GM18505 (cell line): Measurements from ENCODE around the gene PLCB4.
"Not testable (repeated sequence)": the region's sequence is repeated elsewhere in the genome, so short reads cannot be mapped to it uniquely, and the experiment has no call there.

Experiments used
- ATAC-seq: cut with Tn5 transposase; IDR thresholded peaks from one replicate; pipeline ENCODE4 v1.9.1; 2021; ENCODE audit not compliant: unreplicated experiment
- POLR2A ChIP-seq: IDR thresholded peaks from 4 replicates; pipeline ENCODE4 v1.6.1; 2011; ENCODE audit warnings: borderline replicate concordance; ENCODE audit not compliant: insufficient read depth, insufficient read length; ENCODE audit errors: extremely low read depth

The PLCB4 gene

DNA sequence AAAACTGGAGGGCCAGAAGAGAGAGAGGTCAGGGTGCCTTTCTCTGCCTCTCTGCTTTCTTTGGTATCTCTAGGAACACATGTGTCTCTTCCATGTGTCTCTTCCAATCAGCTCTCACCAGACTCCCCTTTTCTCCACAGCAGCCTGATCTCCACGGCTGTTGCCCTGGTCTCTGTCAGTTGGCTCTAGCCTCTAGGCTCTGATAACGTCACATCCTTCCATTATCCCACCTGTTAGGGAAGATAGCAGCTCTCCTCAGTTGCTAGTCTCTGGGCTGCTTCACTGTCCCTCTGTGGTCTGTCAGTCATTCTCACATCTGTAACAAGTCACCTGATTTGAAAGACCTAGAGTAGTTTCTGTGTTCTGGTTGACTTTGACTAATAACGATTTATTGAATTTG lies 80.2 kb downstream of the PLCB4 start:
- no peak for TF ChIP-seq POLR2A
- no peak for ATAC-seq

DNA sequence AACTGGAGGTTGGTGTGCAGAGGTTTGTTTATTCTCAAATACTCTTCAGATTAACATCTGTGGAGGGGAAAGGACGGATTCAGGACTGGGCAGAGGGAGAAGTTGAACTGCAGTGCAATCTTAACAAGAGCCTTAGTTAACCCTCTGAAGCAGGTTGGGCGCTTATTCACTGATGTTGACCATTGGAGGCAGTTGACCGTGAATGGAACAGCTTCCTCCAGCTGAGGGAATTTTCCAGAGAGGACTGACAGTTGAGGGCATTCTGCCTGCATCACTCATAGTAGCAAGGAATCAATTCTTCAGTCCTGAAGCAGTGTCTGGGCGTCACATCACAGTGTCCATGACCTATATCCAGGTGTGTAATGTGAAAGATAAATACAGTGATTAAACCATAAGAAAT lies 80.9 kb downstream of the PLCB4 start:
- no peak for TF ChIP-seq POLR2A
- ATAC-seq = no peak

DNA sequence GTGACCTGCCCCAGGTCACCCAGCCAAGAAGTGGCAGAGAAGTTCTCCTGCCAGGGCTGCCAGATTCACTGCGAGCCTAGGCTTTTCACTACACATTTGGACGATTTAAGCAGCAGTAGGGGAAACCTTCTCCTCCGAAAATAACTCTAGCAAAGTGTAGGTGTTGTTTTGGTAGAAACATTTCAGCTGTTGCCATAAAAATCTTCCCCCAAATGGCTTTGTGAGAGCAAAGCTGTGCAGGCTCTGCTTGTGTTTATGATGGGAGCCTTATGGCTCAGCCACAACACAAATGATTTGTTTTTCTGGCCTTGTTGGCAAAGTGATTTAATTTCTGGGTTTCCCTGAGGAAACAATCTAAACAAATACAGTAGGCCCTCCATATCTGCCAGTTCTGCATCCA lies 81.8 kb downstream of the PLCB4 start:
- ATAC-seq = no peak
- TF ChIP-seq POLR2A = no peak

DNA sequence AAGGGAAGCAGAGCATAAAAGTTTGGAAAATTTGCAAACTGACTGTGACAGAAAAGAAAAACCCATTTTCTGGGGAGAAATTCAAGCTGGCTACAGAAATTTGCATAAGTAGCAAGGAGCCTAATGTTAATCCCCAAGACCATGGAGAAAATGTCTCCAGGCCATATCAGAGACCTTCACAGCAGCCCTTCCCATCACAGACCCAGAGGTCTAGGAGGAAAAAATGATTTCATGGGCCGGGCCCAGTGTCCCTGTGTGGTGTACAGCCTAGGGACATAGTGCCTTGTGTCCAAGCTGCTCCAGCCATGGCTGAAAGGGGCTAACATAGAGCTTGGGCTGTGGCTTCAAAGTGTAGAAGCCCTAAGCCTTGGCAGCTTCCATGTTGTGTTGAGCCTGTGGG lies 83.3 kb downstream of the PLCB4 start:
- ATAC-seq = not testable (repeated sequence)

DNA sequence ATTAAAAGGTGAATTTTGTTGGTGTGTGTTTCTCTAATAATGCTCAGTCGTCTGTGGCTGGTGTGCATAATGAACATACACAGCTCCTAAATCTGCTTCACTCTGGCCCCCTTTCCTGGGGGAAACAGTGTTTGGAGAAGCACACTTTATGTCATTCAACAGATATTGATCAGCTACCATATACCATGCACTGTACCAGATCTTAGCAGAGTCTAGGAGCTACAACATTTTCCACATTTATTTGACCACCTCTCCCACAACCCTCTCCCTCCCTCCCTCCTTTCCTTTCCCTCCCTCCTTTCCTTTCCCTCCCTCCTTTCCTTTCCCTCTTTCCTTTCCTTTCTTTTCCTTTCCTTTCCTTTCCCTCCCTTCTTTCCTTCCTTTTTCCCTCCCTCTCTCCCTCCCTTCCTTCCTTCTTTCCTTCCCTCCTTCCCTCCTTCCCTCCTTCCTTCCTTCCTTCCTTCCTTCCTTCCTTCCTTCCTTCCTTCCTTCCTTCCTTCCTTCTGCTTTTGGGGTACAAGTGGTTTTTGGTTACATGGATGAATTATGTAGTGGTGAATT lies 85.7 kb downstream of the PLCB4 start:
- TF ChIP-seq POLR2A = no peak
- no peak for ATAC-seq

DNA sequence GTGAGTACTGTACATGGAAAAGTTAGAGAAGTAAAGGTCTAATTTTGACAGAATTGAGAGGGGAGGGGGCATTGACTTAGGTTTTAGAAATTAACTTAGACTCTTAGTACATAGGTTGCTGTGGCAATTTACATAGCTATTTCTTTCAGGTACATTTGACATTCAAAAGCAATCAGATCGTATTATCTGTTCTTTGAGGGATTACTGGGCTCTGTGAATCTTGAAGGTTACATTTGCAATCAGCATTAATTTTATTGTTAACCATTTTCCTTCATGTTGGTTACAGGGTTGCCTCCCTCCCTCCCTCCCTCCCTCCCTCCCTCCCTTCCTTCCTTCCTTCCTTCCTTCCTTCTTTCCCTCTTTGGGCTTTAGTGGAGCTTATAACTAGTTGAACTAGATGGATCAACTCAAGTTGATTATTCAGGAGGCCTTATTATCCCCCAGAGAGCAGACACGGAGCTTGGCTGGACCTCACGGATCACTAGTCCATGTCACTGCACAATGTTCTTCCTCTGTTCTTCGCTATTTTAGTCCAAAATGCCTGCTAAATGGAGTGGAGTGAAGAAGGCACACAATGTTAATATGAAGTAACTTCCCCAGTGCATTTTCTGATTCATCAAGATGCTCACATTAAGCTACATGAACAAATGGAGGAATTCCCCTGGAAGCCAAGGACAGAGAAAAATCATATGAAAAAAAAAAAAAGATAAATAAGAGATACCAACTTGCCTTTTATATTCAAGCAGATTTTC lies 87.8 kb downstream of the PLCB4 start:
- ATAC-seq = no peak
- no peak for TF ChIP-seq POLR2A

DNA sequence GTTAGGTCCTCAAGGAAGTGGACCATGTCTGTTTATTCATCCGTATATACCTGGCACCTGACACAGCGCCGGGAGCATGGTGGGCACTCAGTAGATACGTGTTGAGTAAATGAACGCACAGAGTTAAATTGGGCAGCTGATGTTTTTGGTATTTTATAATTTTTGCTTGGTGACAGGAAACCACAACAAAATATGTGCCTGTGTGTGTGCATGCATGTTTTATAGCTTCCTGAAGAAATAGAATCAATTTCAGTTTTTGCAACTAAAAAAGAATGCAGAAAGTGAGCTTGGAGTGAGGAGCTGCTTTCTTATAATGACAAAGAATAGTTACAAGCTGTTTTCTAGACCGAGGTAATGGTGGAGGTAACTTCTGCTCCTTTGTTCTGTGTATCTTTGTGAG lies 91.4 kb downstream of the PLCB4 start:
- TF ChIP-seq POLR2A = no peak
- ATAC-seq = no peak

DNA sequence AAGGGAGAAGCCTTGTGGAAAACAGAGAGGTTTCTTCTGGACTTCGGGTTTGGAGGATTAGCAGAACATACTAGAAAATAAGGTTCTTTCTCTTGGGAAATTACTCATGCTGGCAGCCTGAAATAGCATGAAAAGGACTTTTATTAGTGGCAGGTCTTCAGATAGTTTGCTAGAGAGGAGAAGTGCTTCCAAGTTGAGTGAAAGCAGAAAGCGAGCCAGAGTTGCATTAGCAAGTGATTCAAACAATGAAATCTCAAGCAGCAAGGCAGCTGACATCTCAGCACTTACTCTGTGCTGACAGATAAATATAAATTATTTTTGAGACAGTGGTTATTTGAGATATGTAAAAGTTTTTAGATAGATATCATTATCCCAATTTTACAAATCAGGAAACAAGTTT lies 91.9 kb downstream of the PLCB4 start:
- TF ChIP-seq POLR2A = no peak
- ATAC-seq = no peak

DNA sequence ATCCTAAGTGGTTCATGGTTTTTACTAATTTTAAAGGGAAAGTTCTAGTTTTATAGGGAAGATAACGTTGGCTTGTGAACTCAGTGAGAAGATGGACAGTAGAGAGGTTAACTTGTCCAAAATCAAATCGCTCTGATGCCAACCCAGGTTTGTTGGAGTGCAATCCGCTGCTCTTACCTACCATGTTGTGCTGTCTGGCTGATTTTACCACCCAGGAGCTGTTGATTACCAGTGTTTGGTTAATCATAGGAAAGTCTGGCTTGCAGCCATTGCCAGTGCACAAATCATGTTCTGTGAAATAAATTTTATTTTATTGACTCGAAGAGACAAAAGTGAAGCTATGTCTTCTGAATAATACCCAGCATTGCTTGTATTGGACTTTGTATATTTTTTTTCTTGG lies 92.4 kb downstream of the PLCB4 start:
- TF ChIP-seq POLR2A = no peak

DNA sequence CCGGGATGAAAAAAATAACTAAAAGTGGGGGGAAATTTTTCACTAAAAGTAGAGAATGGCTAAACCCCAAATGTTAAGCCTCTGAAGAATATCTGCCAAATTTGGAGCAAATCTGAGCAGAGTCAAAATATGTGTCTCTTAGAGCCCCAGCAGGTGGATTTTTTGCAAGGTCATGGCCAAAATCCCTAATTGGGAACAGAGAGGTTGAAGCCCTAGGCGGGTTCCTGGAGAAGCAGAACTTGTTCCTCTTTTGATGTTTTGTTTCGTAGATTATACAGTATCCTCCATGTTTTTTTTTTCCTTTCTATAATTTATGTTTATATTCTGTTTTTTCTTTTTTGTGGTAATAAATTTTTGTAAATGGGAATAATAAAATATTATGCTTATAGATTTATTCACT lies 94.4 kb downstream of the PLCB4 start:
- ATAC-seq = no peak
- no peak for TF ChIP-seq POLR2A

More for the DNA sequence above, 92.4 kb downstream of the PLCB4 start:
- no peak for ATAC-seq

DNA sequence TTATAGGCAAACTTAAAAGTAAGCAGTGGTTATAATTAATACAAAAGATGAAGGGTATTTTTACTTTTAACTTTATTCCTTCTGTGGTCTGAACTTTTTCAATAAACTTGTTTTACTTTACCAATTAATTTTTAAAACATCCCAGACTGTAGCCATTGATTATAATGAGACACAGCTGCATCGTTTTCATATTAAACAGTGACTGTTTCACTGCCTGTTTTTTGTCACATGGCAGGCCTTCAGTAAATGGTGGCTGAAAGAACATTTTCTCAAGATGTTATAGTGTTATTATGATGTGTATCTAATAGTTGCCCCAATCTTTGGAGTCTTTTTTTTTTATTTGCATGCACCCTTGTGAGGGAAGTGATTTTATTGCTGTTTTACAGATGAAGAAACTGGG lies 95.1 kb downstream of the PLCB4 start:
- ATAC-seq = no peak
- no peak for TF ChIP-seq POLR2A

DNA sequence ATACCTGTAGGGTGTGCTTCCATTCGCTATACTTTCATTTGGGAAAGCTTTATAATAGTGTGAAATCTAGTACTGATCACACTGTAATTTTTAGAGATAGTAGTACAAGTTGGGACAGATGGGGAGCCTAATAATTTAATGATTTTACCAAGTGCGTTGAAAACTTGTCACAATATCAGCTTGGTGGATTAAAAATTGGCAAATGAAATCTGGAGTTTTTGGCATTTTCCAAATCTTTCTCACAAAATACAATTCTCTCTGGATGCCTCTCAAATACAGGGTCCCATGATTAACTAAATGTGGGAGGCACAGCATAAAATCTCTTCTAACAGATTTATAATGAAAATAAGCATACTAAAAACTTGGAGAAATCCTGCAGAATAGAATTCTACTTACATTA lies 96.4 kb downstream of the PLCB4 start:
- ATAC-seq = no peak
- TF ChIP-seq POLR2A = no peak

DNA sequence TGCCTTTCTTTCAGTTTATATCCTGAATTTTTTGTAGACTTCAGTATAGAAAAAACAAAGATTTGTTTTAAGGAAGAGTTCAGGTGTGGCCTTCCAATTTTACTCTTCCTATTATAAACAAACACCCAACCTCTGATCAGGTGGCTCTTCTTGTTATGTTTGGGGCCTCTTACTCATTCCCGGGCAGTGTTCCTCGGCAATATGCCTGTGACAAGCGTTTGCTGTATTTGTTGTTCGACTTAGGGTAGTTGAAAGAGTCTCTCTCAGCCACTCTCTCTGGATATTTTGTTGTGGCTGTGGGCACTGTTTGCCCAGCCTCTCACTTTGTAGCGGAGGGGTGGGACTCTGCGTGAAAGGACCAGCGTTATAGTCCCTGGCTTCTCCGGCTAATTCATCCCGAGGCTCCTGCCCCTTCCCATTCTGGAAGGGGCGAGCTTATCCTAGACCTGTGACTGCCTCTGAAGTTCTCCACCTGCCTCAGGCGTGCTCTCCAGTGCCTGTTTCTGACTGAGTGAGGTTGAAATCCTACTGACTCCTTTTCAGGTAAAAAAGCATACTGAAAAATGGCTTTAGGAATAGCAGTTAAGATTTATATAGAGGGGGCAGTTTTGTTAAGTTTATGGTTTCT lies 97.4 kb downstream of the PLCB4 start:
- no peak for TF ChIP-seq POLR2A
- ATAC-seq = no peak

DNA sequence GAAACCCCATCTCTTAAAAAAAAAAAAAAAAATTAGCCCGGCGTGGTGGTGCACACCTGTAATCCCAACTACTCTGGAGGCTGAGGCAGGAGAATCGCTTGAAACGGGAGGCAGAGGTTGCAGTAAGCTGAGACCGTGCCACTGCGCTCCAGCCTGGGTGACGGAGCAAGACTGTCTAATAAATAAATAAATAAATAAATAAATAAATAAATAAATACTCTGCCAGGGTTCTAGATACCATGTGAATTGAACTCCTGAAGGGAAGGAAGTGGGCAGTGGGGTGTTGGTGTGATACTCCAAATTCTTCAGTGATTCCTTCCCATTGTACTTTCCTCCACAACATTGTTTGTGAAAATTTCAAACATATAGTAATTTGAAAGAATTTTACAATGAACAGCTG lies 100.5 kb downstream of the PLCB4 start:
- TF ChIP-seq POLR2A = no peak
- no peak for ATAC-seq

DNA sequence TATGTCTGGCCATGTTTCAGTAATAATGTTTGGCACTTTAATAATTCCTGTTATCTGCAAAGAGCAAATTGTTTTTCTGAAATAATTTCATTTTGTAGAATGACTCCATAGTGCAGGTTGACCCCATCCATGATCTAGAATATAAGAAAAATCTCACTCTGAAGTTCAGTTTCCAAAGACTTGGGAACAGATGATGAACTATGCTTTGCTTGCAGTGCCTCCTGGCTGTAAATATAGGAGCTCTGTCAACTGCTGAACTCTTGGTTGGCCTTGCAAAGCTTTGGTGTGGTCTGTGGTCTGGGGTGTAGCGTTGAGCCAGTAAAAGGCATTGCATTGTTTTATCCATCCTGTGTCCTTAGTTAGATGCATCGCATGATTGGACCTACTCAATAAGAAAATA lies 104.0 kb downstream of the PLCB4 start:
- TF ChIP-seq POLR2A = no peak
- no peak for ATAC-seq

DNA sequence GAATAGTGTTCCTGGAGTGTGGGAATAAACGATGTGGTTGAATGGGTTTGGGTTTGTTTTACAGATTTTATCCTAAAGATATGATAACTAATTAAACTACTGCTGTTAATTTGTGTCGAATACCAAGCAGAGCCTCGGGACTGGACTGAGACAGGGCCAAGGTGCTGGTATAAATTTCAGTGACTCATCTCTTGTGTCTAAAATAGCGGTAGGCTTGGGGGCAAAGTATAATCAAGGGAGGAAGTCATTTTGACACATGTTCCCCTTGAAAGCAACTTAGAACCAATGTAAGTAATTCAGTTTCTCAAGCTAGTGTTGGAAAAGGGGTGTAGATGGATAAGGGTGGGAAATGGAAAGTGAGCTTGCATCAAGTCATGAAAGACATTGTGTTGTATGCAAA lies 108.4 kb downstream of the PLCB4 start:
- no peak for TF ChIP-seq POLR2A
- ATAC-seq = no peak
